ENCODE data around the gene SGMS1.
"Not testable (repeated sequence)": the region's sequence is repeated elsewhere in the genome, so short reads cannot be mapped to it uniquely, and the experiment has no call there.

SGMS1 gene

GRCh38 chr10:50291261-50291850 is 332.4 kb downstream of the SGMS1 start:
- DNase-seq: peak; percentile 12

- DNase-seq: no peak
These were observed 334.6 kb downstream of the SGMS1 start for GRCh38 chr10:50289196-50289595.

- no peak for DNase-seq
These were observed 336.6 kb downstream of the SGMS1 start for GRCh38 chr10:50286996-50287803.

- DNase-seq: peak; percentile 75
These were observed 337.2 kb downstream of the SGMS1 start for GRCh38 chr10:50286517-50286916.

- no peak for DNase-seq
These were observed 341.7 kb downstream of the SGMS1 start for GRCh38 chr10:50281967-50282522.

- no peak for DNase-seq
These were observed 342.4 kb downstream of the SGMS1 start for GRCh38 chr10:50281210-50281966.

GRCh38 chr10:50280049-50280841 is 343.5 kb downstream of the SGMS1 start:
- no peak for DNase-seq

GRCh38 chr10:50279489-50279888 is 344.3 kb downstream of the SGMS1 start:
- DNase-seq: no peak

GRCh38 chr10:50275650-50276235 is 348.0 kb downstream of the SGMS1 start:
- peak; percentile 9 for DNase-seq

GRCh38 chr10:50272531-50272930 is 351.2 kb downstream of the SGMS1 start:
- no peak for DNase-seq

GRCh38 chr10:50271564-50272250 is 352.0 kb downstream of the SGMS1 start:
- no peak for DNase-seq

GRCh38 chr10:50267877-50268276 is 355.9 kb downstream of the SGMS1 start:
- not testable (repeated sequence) for DNase-seq

GRCh38 chr10:50262625-50263024 is 361.1 kb downstream of the SGMS1 start:
- not testable (repeated sequence) for DNase-seq

- no peak for DNase-seq
These were observed 362.9 kb downstream of the SGMS1 start for GRCh38 chr10:50260791-50261281.
